ENCODE results near the gene RAPGEF3.
A peak's percentile ranks its signal among the peaks of the same experiment; 100 is the strongest.

Gene RAPGEF3

GRCh38 chr12:47741340-47741703 lies 17.4 kb downstream of the RAPGEF3 start:
- peak; percentile 98 for DNase-seq

- peak; percentile 28 for DNase-seq
These were observed 17.9 kb downstream of the RAPGEF3 start for GRCh38 chr12:47740606-47741339.

- DNase-seq: no peak
These were observed 18.7 kb downstream of the RAPGEF3 start for GRCh38 chr12:47739979-47740378.

- DNase-seq: no peak
These were observed 19.4 kb downstream of the RAPGEF3 start for GRCh38 chr12:47739297-47739696.

- no peak for DNase-seq
These were observed 20.6 kb downstream of the RAPGEF3 start for GRCh38 chr12:47737936-47738594.

- no peak for DNase-seq
These were observed 21.6 kb downstream of the RAPGEF3 start for GRCh38 chr12:47736877-47737676.

GRCh38 chr12:47736216-47736615 lies 22.5 kb downstream of the RAPGEF3 start:
- no peak for DNase-seq

- DNase-seq: no peak
These were observed 23.0 kb downstream of the RAPGEF3 start for GRCh38 chr12:47735649-47736048.

GRCh38 chr12:47734725-47735480 lies 23.8 kb downstream of the RAPGEF3 start:
- peak; percentile 27 for DNase-seq

- no peak for DNase-seq
These were observed 25.5 kb downstream of the RAPGEF3 start for GRCh38 chr12:47733142-47733541.

- DNase-seq: no peak
These were observed 26.2 kb downstream of the RAPGEF3 start for GRCh38 chr12:47732504-47732903.

GRCh38 chr12:47731723-47732122 lies 27.0 kb downstream of the RAPGEF3 start:
- DNase-seq: no peak

GRCh38 chr12:47730341-47730744 lies 28.3 kb downstream of the RAPGEF3 start:
- DNase-seq: no peak

- no peak for DNase-seq
These were observed 29.4 kb downstream of the RAPGEF3 start for GRCh38 chr12:47729233-47729632.

- DNase-seq: no peak
These were observed 32.8 kb downstream of the RAPGEF3 start for GRCh38 chr12:47725893-47726292.

GRCh38 chr12:47725091-47725772 lies 33.4 kb downstream of the RAPGEF3 start, which contains the start of gene ENDOU:
ENDOU (minus strand) TSS chr12:47725490; CDS start chr12:47725413, 77 bp downstream.
- no peak for DNase-seq

GRCh38 chr12:47722941-47723631 lies 35.6 kb downstream of the RAPGEF3 start:
- no peak for DNase-seq

GRCh38 chr12:47722136-47722834 lies 36.4 kb downstream of the RAPGEF3 start:
- no peak for DNase-seq

- no peak for DNase-seq
These were observed 37.2 kb downstream of the RAPGEF3 start for GRCh38 chr12:47721431-47721973.

- no peak for DNase-seq
These were observed 40.1 kb downstream of the RAPGEF3 start for GRCh38 chr12:47718531-47718930.
